HepG2 (cell line): ENCODE results near the gene SMIM38.

Source experiments
- CEBPG ChIP-seq: IDR thresholded peaks from 2 replicates; pipeline ENCODE4 v1.6.1; 2016
- KDM5A ChIP-seq: fragments of 200-600 bp; sonication (generic); IDR thresholded peaks from 2 replicates; pipeline ENCODE4 v1.7.0; 2018; ENCODE audit warnings: antibody characterized with exemption, mild to moderate bottlenecking, low read length, borderline replicate concordance
- KLF11 ChIP-seq: IDR thresholded peaks from 2 replicates; pipeline ENCODE4 v1.6.1; 2016; ENCODE audit warnings: missing compliant biosample characterization
- REST ChIP-seq, 2 experiments: IDR thresholded peaks; 2 replicates each; pipeline ENCODE4 v1.6.1; 2011 to 2012; ENCODE audit warnings: low read length in 2 of 2, borderline replicate concordance in 1 of 2, low read depth in 1 of 2, mild to moderate bottlenecking in 1 of 2, moderate library complexity in 1 of 2
- SMARCE1 ChIP-seq: fragments of 450-650 bp; IDR thresholded peaks from 2 replicates; pipeline ENCODE4 v1.6.1; 2017; ENCODE audit warnings: borderline replicate concordance
- ZBTB26 ChIP-seq: IDR thresholded peaks from 2 replicates; pipeline ENCODE4 v1.6.1; 2016; ENCODE audit warnings: missing compliant biosample characterization, missing genetic modification reagents, borderline replicate concordance
- ZNF333 ChIP-seq: sonication (generic); formaldehyde crosslinking; IDR thresholded peaks from 2 replicates; pipeline ENCODE4 v1.4.0; 2020; ENCODE audit warnings: mild to moderate bottlenecking, missing genetic modification reagents, borderline replicate concordance
- ZNF816 ChIP-seq: sonication (generic); formaldehyde crosslinking; IDR thresholded peaks from 2 replicates; pipeline ENCODE4 v1.8.0; 2022; ENCODE audit warnings: missing genetic modification reagents, mild to moderate bottlenecking, borderline replicate concordance
- TF ChIP-seq, protein P1 (sequence below): IDR thresholded peaks from 2 replicates; pipeline ENCODE4 v1.6.1; 2018; ENCODE audit warnings: missing genetic modification reagents

DNA sequence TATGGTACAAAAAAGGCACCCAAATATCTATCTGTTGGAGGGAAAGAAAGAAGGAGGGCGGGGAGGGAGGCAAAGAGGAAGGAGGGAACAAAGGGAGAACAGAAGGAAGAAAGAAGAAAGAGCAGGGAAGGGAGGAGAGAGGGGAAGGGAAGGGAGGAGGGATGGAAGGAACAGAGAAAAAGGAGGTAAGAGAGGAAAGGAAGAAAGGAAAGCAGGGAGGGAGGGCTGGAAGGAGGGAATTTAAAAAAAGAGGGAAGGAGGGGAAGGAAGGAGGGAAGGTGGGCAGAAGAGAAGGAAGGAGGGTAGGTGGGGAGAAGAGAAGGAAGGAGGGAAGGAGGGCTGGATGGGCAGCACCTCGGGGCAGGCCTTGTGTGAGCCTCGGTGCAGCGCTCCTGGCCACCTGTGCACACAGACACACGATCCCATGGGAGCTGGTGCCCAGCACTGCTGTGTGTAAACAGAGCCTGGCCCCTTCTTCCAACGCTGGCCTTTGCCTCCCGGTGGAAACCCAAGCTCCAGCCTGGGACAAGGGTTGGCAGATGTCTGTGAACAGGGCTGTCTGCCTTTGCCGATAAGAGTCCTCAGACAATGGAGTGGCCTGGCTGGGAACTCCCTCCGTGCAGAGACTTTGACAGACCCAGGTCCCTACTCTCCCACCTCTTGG lies 23.2 kb downstream of the SMIM38 start:
- no peak for TF ChIP-seq ZNF333 (CRISPR knock-in tag)
- TF ChIP-seq KLF11 (CRISPR knock-in tag), result no peak
- TF ChIP-seq REST (IDR thresholded peaks at IDR 0.05; ENCODE audit: borderline replicate concordance in 1 of 2, low read depth in 1 of 2, low read length in 2 of 2), result no peak
- no peak for TF ChIP-seq SMARCE1
- no peak for TF ChIP-seq CEBPG
- TF ChIP-seq ZNF816, result no peak
- TF ChIP-seq ZBTB26, result no peak
- TF ChIP-seq, protein P1, sequence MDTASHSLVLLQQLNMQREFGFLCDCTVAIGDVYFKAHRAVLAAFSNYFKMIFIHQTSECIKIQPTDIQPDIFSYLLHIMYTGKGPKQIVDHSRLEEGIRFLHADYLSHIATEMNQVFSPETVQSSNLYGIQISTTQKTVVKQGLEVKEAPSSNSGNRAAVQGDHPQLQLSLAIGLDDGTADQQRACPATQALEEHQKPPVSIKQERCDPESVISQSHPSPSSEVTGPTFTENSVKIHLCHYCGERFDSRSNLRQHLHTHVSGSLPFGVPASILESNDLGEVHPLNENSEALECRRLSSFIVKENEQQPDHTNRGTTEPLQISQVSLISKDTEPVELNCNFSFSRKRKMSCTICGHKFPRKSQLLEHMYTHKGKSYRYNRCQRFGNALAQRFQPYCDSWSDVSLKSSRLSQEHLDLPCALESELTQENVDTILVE, result no peak
- TF ChIP-seq KDM5A, result no peak
